Lower leg skin (tissue), 3 donors: ENCODE measurements around the gene DHRS1.

Source experiments
- POLR2A ChIP-seq, 2 donors: fragments of 450-650 bp; IDR thresholded peaks; one replicate each; pipeline ENCODE4 v1.6.1; 2016 to 2017; ENCODE audit warnings: antibody characterized with exemption in 2 of 2, mild to moderate bottlenecking in 1 of 2, moderate library complexity in 1 of 2
- TF ChIP-seq, protein P1 (sequence below), 3 donors: fragments of 450-650 bp; IDR thresholded peaks; one replicate each; pipeline ENCODE4 v1.5.1; 2016; ENCODE audit warnings: antibody characterized with exemption in 3 of 3, mild to moderate bottlenecking in 3 of 3, moderate library complexity in 2 of 3

DNA sequence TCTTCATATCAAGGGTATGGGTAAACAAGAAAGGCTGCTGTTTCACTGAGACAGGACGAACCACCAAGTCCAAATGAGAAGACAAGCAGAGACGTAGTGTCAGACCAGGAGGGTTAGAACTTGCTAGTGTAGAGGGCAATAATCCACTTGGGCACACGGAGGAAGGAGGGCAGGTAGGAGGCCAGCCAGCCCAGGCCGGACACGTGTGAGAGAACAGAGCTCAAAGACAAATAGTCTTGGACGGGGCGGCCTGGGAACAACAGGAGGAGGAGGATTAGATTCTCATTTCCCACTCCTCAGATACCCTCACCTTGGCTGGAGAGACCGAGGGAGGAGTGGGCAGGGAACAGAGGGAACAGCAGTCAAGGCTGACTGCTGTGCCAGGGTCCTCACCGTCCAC, 8.8 kb downstream of the DHRS1 start:
- TF ChIP-seq, protein P1, sequence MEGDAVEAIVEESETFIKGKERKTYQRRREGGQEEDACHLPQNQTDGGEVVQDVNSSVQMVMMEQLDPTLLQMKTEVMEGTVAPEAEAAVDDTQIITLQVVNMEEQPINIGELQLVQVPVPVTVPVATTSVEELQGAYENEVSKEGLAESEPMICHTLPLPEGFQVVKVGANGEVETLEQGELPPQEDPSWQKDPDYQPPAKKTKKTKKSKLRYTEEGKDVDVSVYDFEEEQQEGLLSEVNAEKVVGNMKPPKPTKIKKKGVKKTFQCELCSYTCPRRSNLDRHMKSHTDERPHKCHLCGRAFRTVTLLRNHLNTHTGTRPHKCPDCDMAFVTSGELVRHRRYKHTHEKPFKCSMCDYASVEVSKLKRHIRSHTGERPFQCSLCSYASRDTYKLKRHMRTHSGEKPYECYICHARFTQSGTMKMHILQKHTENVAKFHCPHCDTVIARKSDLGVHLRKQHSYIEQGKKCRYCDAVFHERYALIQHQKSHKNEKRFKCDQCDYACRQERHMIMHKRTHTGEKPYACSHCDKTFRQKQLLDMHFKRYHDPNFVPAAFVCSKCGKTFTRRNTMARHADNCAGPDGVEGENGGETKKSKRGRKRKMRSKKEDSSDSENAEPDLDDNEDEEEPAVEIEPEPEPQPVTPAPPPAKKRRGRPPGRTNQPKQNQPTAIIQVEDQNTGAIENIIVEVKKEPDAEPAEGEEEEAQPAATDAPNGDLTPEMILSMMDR (IDR thresholded peaks at IDR 0.05), result no peak
- no peak for TF ChIP-seq POLR2A (IDR thresholded peaks at IDR 0.05)
